Measurements from ENCODE around the gene CCL7. TPM values are rescaled to one million over a fixed set of nuclear protein-coding genes. Genes with fewer than 3 reads are reported as not detected.

CCL7 gene
- total RNA-seq, 1 donor from 2014 or later: not detected

GRCh38 chr17:34242587-34243363, 27.2 kb upstream of the CCL7 start:
- Histone ChIP-seq H3K4me3 (ENCODE audit: low read depth, low read length) (no peak overlapping the region), H3K36me3 (ENCODE audit: control insufficient read depth, insufficient read depth, low read length) (no peaks in the 10 kb centered on the region), H3K27me3 (ENCODE audit: control insufficient read depth, insufficient read depth, low read length) (no peaks in the 10 kb centered on the region)
- FAIRE-seq (no peak), DNase-seq (ENCODE audit: low read depth) (no peak)
- TF ChIP-seq CTCF (IDR thresholded peaks at IDR 0.05; ENCODE audit: insufficient read depth, low read length, severe bottlenecking): no peak

- no peak for TF ChIP-seq CTCF (IDR thresholded peaks at IDR 0.05; ENCODE audit: insufficient read depth, low read length, severe bottlenecking)
- Histone ChIP-seq H3K4me3 (ENCODE audit: low read depth, low read length) (no peak overlapping the region), H3K36me3 (ENCODE audit: control insufficient read depth, insufficient read depth, low read length) (no peaks in the 10 kb centered on the region), H3K27me3 (ENCODE audit: control insufficient read depth, insufficient read depth, low read length) (no peaks in the 10 kb centered on the region)
- FAIRE-seq (no peak), DNase-seq (ENCODE audit: low read depth) (peak; percentile 5)
These were observed 26.4 kb upstream of the CCL7 start for GRCh38 chr17:34243364-34244320.

- TF ChIP-seq CTCF (IDR thresholded peaks at IDR 0.05; ENCODE audit: insufficient read depth, low read length, severe bottlenecking): no peak
- no peak overlapping the region for H3K4me3 ChIP-seq (ENCODE audit: low read depth, low read length)
- no peaks in the 10 kb centered on the region for H3K36me3 ChIP-seq (ENCODE audit: control insufficient read depth, insufficient read depth, low read length)
- FAIRE-seq (no peak), DNase-seq (ENCODE audit: low read depth) (no peak)
- no peaks in the 10 kb centered on the region for H3K27me3 ChIP-seq (ENCODE audit: control insufficient read depth, insufficient read depth, low read length)
These were observed 24.6 kb upstream of the CCL7 start for GRCh38 chr17:34245351-34245905.

GRCh38 chr17:34246446-34246845, 23.6 kb upstream of the CCL7 start:
- no peak overlapping the region for H3K4me3 ChIP-seq (ENCODE audit: low read depth, low read length)
- no peaks in the 10 kb centered on the region for H3K27me3 ChIP-seq (ENCODE audit: control insufficient read depth, insufficient read depth, low read length)
- no peak for TF ChIP-seq CTCF (IDR thresholded peaks at IDR 0.05; ENCODE audit: insufficient read depth, low read length, severe bottlenecking)
- FAIRE-seq (no peak), DNase-seq (ENCODE audit: low read depth) (no peak)
- H3K36me3 ChIP-seq (ENCODE audit: control insufficient read depth, insufficient read depth, low read length): no peaks in the 10 kb centered on the region

GRCh38 chr17:34246881-34247280, 23.1 kb upstream of the CCL7 start:
- FAIRE-seq: no peak
- no peak for TF ChIP-seq CTCF (IDR thresholded peaks at IDR 0.05; ENCODE audit: insufficient read depth, low read length, severe bottlenecking)
- Histone ChIP-seq H3K36me3 (ENCODE audit: control insufficient read depth, insufficient read depth, low read length) (no peaks in the 10 kb centered on the region), H3K4me3 (ENCODE audit: low read depth, low read length) (no peak overlapping the region), H3K27me3 (ENCODE audit: control insufficient read depth, insufficient read depth, low read length) (no peaks in the 10 kb centered on the region)
- DNase-seq (ENCODE audit: low read depth): no peak
